ENCODE results near the gene L1CAM.

GRCh38 chrX:153821066-153821465 is 64.9 kb downstream of the L1CAM start:
- TF ChIP-seq, protein P1, sequence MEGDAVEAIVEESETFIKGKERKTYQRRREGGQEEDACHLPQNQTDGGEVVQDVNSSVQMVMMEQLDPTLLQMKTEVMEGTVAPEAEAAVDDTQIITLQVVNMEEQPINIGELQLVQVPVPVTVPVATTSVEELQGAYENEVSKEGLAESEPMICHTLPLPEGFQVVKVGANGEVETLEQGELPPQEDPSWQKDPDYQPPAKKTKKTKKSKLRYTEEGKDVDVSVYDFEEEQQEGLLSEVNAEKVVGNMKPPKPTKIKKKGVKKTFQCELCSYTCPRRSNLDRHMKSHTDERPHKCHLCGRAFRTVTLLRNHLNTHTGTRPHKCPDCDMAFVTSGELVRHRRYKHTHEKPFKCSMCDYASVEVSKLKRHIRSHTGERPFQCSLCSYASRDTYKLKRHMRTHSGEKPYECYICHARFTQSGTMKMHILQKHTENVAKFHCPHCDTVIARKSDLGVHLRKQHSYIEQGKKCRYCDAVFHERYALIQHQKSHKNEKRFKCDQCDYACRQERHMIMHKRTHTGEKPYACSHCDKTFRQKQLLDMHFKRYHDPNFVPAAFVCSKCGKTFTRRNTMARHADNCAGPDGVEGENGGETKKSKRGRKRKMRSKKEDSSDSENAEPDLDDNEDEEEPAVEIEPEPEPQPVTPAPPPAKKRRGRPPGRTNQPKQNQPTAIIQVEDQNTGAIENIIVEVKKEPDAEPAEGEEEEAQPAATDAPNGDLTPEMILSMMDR (IDR thresholded peaks at IDR 0.05): no peak
- TF ChIP-seq EZH2 (IDR thresholded peaks at IDR 0.05) (no peak), EZH2phosphoT487 (IDR thresholded peaks at IDR 0.05) (no peak)

All from neural progenitor cell (in vitro differentiated cells).